T-helper 1 cell treated with Interleukin-12 subunit alpha and Interleukin-12 subunit beta and Interleukin-4 antibody, amounts not matched to agents 30 μg/mL and 1 μg/mL, for 36 hours (primary cell): ENCODE measurements around the gene CA10.

Source experiments
- H3K27ac Mint-ChIP-seq: one replicate; pipeline ENCODE4 v1.8.0; 2021; ENCODE audit warnings: mild to moderate bottlenecking, mixed read lengths
- H3K27me3 Mint-ChIP-seq: one replicate; pipeline ENCODE4 v1.8.0; 2021; ENCODE audit warnings: low read depth, mixed read lengths
- H3K36me3 Mint-ChIP-seq: one replicate; pipeline ENCODE4 v1.8.0; 2021; ENCODE audit warnings: low read depth, mixed read lengths
- H3K4me1 Mint-ChIP-seq: one replicate; pipeline ENCODE4 v1.8.0; 2021; ENCODE audit warnings: low read depth, mixed read lengths
- H3K4me3 Mint-ChIP-seq: one replicate; pipeline ENCODE4 v1.8.0; 2021; ENCODE audit warnings: mild to moderate bottlenecking, moderate library complexity, mixed read lengths
- H3K9me3 Mint-ChIP-seq: one replicate; pipeline ENCODE4 v1.8.0; 2021; ENCODE audit warnings: mixed read lengths

Gene CA10

GRCh38 chr17:52124561-52124960, 34.0 kb downstream of the CA10 start:
- Mint-ChIP-seq H3K27ac (no peak overlapping the region), H3K4me3 (no peak overlapping the region), H3K36me3 (no peaks in the 10 kb centered on the region), H3K9me3 (no peaks in the 10 kb centered on the region), H3K4me1 (no peaks in the 10 kb centered on the region), H3K27me3 (no peaks in the 10 kb centered on the region)

- H3K36me3 Mint-ChIP-seq = no peaks in the 10 kb centered on the region
- no peaks in the 10 kb centered on the region for H3K4me1 Mint-ChIP-seq
- no peak overlapping the region for H3K27ac Mint-ChIP-seq
- no peaks in the 10 kb centered on the region for H3K9me3 Mint-ChIP-seq
- H3K4me3 Mint-ChIP-seq = no peak overlapping the region
- H3K27me3 Mint-ChIP-seq = no peaks in the 10 kb centered on the region
These were observed 38.0 kb downstream of the CA10 start for GRCh38 chr17:52120465-52120864.

- H3K27ac Mint-ChIP-seq = no peak overlapping the region
- peaks cover 7% of the 10 kb centered on the region for H3K27me3 Mint-ChIP-seq
- no peaks in the 10 kb centered on the region for H3K4me1 Mint-ChIP-seq
- no peak overlapping the region for H3K4me3 Mint-ChIP-seq
- H3K36me3 Mint-ChIP-seq = no peaks in the 10 kb centered on the region
- H3K9me3 Mint-ChIP-seq = no peaks in the 10 kb centered on the region
These were observed 47.5 kb downstream of the CA10 start for GRCh38 chr17:52110923-52111581.

GRCh38 chr17:52106638-52107261, 51.8 kb downstream of the CA10 start:
- H3K4me1 Mint-ChIP-seq = no peaks in the 10 kb centered on the region
- no peak overlapping the region for H3K27ac Mint-ChIP-seq
- H3K27me3 Mint-ChIP-seq = peaks cover 7% of the 10 kb centered on the region

GRCh38 chr17:52106072-52106471, 52.4 kb downstream of the CA10 start:
- Mint-ChIP-seq H3K9me3 (no peaks in the 10 kb centered on the region), H3K4me1 (no peaks in the 10 kb centered on the region), H3K27ac (no peak overlapping the region), H3K4me3 (no peak overlapping the region), H3K36me3 (no peaks in the 10 kb centered on the region), H3K27me3 (peaks cover 7% of the 10 kb centered on the region)

More at GRCh38 chr17:52106638-52107261, 51.8 kb downstream of the CA10 start:
- Mint-ChIP-seq H3K9me3 (no peaks in the 10 kb centered on the region), H3K36me3 (no peaks in the 10 kb centered on the region), H3K4me3 (no peak overlapping the region)

- Mint-ChIP-seq H3K4me3 (no peak overlapping the region), H3K9me3 (no peaks in the 10 kb centered on the region), H3K4me1 (no peaks in the 10 kb centered on the region), H3K27me3 (peaks cover 7% of the 10 kb centered on the region), H3K27ac (no peak overlapping the region), H3K36me3 (no peaks in the 10 kb centered on the region)
These were observed 52.9 kb downstream of the CA10 start for GRCh38 chr17:52105591-52105990.

- no peaks in the 10 kb centered on the region for H3K27me3 Mint-ChIP-seq
- no peaks in the 10 kb centered on the region for H3K9me3 Mint-ChIP-seq
- H3K27ac Mint-ChIP-seq = no peak overlapping the region
- no peaks in the 10 kb centered on the region for H3K36me3 Mint-ChIP-seq
- no peak overlapping the region for H3K4me3 Mint-ChIP-seq
- H3K4me1 Mint-ChIP-seq = no peaks in the 10 kb centered on the region
These were observed 62.5 kb downstream of the CA10 start for GRCh38 chr17:52096056-52096455.

- no peaks in the 10 kb centered on the region for H3K36me3 Mint-ChIP-seq
- H3K4me3 Mint-ChIP-seq = no peak overlapping the region
- H3K9me3 Mint-ChIP-seq = no peaks in the 10 kb centered on the region
- H3K27ac Mint-ChIP-seq = no peak overlapping the region
- no peaks in the 10 kb centered on the region for H3K4me1 Mint-ChIP-seq
- no peaks in the 10 kb centered on the region for H3K27me3 Mint-ChIP-seq
These were observed 74.3 kb downstream of the CA10 start for GRCh38 chr17:52084176-52084575.

GRCh38 chr17:52079496-52079895, 79.0 kb downstream of the CA10 start:
- Mint-ChIP-seq H3K27ac (no peak overlapping the region), H3K36me3 (no peaks in the 10 kb centered on the region), H3K4me1 (no peaks in the 10 kb centered on the region), H3K4me3 (no peak overlapping the region), H3K27me3 (no peaks in the 10 kb centered on the region), H3K9me3 (no peaks in the 10 kb centered on the region)

- no peak overlapping the region for H3K4me3 Mint-ChIP-seq
- H3K4me1 Mint-ChIP-seq = no peaks in the 10 kb centered on the region
- peaks cover 3% of the 10 kb centered on the region for H3K9me3 Mint-ChIP-seq
- no peaks in the 10 kb centered on the region for H3K36me3 Mint-ChIP-seq
- H3K27me3 Mint-ChIP-seq = no peaks in the 10 kb centered on the region
- H3K27ac Mint-ChIP-seq = no peak overlapping the region
These were observed 86.8 kb downstream of the CA10 start for GRCh38 chr17:52071712-52072111.

GRCh38 chr17:52064791-52065211, 93.7 kb downstream of the CA10 start:
- Mint-ChIP-seq H3K27me3 (no peaks in the 10 kb centered on the region), H3K4me3 (no peak overlapping the region), H3K36me3 (no peaks in the 10 kb centered on the region), H3K27ac (no peak overlapping the region), H3K4me1 (no peaks in the 10 kb centered on the region), H3K9me3 (peaks cover 6% of the 10 kb centered on the region)

- no peaks in the 10 kb centered on the region for H3K27me3 Mint-ChIP-seq
- no peak overlapping the region for H3K27ac Mint-ChIP-seq
- no peaks in the 10 kb centered on the region for H3K4me1 Mint-ChIP-seq
- no peaks in the 10 kb centered on the region for H3K9me3 Mint-ChIP-seq
- no peaks in the 10 kb centered on the region for H3K36me3 Mint-ChIP-seq
- H3K4me3 Mint-ChIP-seq = no peak overlapping the region
These were observed 109.0 kb downstream of the CA10 start for GRCh38 chr17:52049496-52049895.

GRCh38 chr17:52049051-52049450, 109.5 kb downstream of the CA10 start:
- no peaks in the 10 kb centered on the region for H3K27me3 Mint-ChIP-seq
- H3K9me3 Mint-ChIP-seq = no peaks in the 10 kb centered on the region
- H3K27ac Mint-ChIP-seq = no peak overlapping the region
- no peak overlapping the region for H3K4me3 Mint-ChIP-seq
- no peaks in the 10 kb centered on the region for H3K36me3 Mint-ChIP-seq
- no peaks in the 10 kb centered on the region for H3K4me1 Mint-ChIP-seq

GRCh38 chr17:52048137-52048898, 110.2 kb downstream of the CA10 start:
- H3K36me3 Mint-ChIP-seq = no peaks in the 10 kb centered on the region
- H3K9me3 Mint-ChIP-seq = no peaks in the 10 kb centered on the region
- H3K27ac Mint-ChIP-seq = no peak overlapping the region

GRCh38 chr17:52047086-52047485, 111.4 kb downstream of the CA10 start:
- H3K4me3 Mint-ChIP-seq = no peak overlapping the region
- no peak overlapping the region for H3K27ac Mint-ChIP-seq
- H3K9me3 Mint-ChIP-seq = no peaks in the 10 kb centered on the region
- no peaks in the 10 kb centered on the region for H3K4me1 Mint-ChIP-seq
- no peaks in the 10 kb centered on the region for H3K36me3 Mint-ChIP-seq
- no peaks in the 10 kb centered on the region for H3K27me3 Mint-ChIP-seq

More at GRCh38 chr17:52048137-52048898, 110.2 kb downstream of the CA10 start:
- H3K4me3 Mint-ChIP-seq = no peak overlapping the region
- no peaks in the 10 kb centered on the region for H3K4me1 Mint-ChIP-seq
- no peaks in the 10 kb centered on the region for H3K27me3 Mint-ChIP-seq
